DND-41 (cell line): ENCODE results near the gene GALM.

ENCODE experiments used
- ATAC-seq: fragments of 200-7000 bp; cut with Tn5 transposase; 3 replicates; pipeline ENCODE4 v1.9.1; 2021; ENCODE audit warnings: low read depth; ENCODE audit not compliant: insufficient read depth
- DNase-seq: peaks from one replicate; pipeline ENCODE4 v3.0.0-alpha.2; 2020
- H2AFZ ChIP-seq: 2 replicates; pipeline ENCODE4 v1.6.0; 2012; ENCODE audit warnings: low read depth, low read length
- H3K27ac ChIP-seq: 2 replicates; pipeline ENCODE4 v1.5.1; 2012; ENCODE audit warnings: low read length, inconsistent platforms
- H3K27me3 ChIP-seq: fragments of 200-600 bp; sonication (generic); 2 replicates; pipeline ENCODE4 v1.6.0; 2012; ENCODE audit warnings: low read length, mild to moderate bottlenecking, inconsistent platforms; ENCODE audit not compliant: insufficient read depth, poor library complexity
- H3K36me3 ChIP-seq: 2 replicates; pipeline ENCODE4 v1.5.1; 2012; ENCODE audit warnings: low read length, inconsistent platforms; ENCODE audit not compliant: insufficient read depth
- H3K4me1 ChIP-seq: 2 replicates; pipeline ENCODE4 v1.5.1; 2012; ENCODE audit warnings: mild to moderate bottlenecking, low read length; ENCODE audit not compliant: insufficient read depth
- H3K4me2 ChIP-seq: 2 replicates; pipeline ENCODE4 v1.6.0; 2012; ENCODE audit warnings: mild to moderate bottlenecking, moderate library complexity, low read length, inconsistent platforms; ENCODE audit not compliant: insufficient read depth
- H3K4me3 ChIP-seq, 2 experiments: fragments of 200-600 bp in 1 of 2; shearing (Covaris generic) in 1 of 2; 2 replicates each; pipeline ENCODE4 v1.5.1; 2012 to 2016; ENCODE audit warnings: inconsistent platforms in 2 of 2, low read length in 2 of 2, mild to moderate bottlenecking in 2 of 2, low read depth in 1 of 2, moderate library complexity in 1 of 2
- H3K79me2 ChIP-seq: 2 replicates; pipeline ENCODE4 v1.6.0; 2012; ENCODE audit warnings: low read length, inconsistent platforms; ENCODE audit not compliant: insufficient read depth
- H3K9ac ChIP-seq: 2 replicates; pipeline ENCODE4 v1.6.0; 2012; ENCODE audit warnings: low read depth, mild to moderate bottlenecking, inconsistent platforms, low read length, moderate library complexity
- H3K9me3 ChIP-seq: 2 replicates; pipeline ENCODE4 v1.5.1; 2012; ENCODE audit warnings: low read length, moderate library complexity, mild to moderate bottlenecking, inconsistent platforms; ENCODE audit not compliant: insufficient read depth, severe bottlenecking
- H4K20me1 ChIP-seq: 2 replicates; pipeline ENCODE4 v1.6.0; 2012; ENCODE audit warnings: low read length; ENCODE audit not compliant: insufficient read depth
- CTCF ChIP-seq: IDR thresholded peaks from 2 replicates; pipeline ENCODE4 v1.5.1; 2012; ENCODE audit warnings: borderline replicate concordance, low read length, moderate library complexity, mild to moderate bottlenecking; ENCODE audit not compliant: poor library complexity, severe bottlenecking; ENCODE audit errors: extremely low read depth
- EZH2 ChIP-seq: IDR thresholded peaks from 3 replicates; pipeline ENCODE4 v1.6.1; 2012; ENCODE audit warnings: borderline replicate concordance, low read depth, mild to moderate bottlenecking, moderate library complexity, low read length, inconsistent platforms; ENCODE audit not compliant: severe bottlenecking

Gene GALM

GRCh38 chr2:38631976-38632375 is 33.9 kb upstream of the GALM start:
- no peaks in the 10 kb centered on the region for H3K79me2 ChIP-seq
- H3K9ac ChIP-seq = no peak overlapping the region
- H3K9me3 ChIP-seq = peaks cover 4% of the 10 kb centered on the region
- H3K4me1 ChIP-seq = peaks cover 34% of the 10 kb centered on the region
- H3K27me3 ChIP-seq = no peaks in the 10 kb centered on the region
- no peak overlapping the region for H2AFZ ChIP-seq
- H4K20me1 ChIP-seq = no peaks in the 10 kb centered on the region
- no peak overlapping the region for H3K4me3 ChIP-seq
- ATAC-seq = no peak
- no peak for DNase-seq
- TF ChIP-seq CTCF (no peak), EZH2 (no peak)
- H3K36me3 ChIP-seq = no peaks in the 10 kb centered on the region
- H3K27ac ChIP-seq = no peak overlapping the region
- H3K4me2 ChIP-seq = no peak overlapping the region

- H3K9ac ChIP-seq = no peak overlapping the region
- TF ChIP-seq CTCF (no peak), EZH2 (no peak)
- H3K4me2 ChIP-seq = no peak overlapping the region
Measured at GRCh38 chr2:38632980-38633379, 32.9 kb upstream of the GALM start.

GRCh38 chr2:38633895-38634294 is 32.0 kb upstream of the GALM start:
- H3K79me2 ChIP-seq = no peaks in the 10 kb centered on the region
- no peak overlapping the region for H3K9ac ChIP-seq

More at GRCh38 chr2:38632980-38633379, 32.9 kb upstream of the GALM start:
- no peaks in the 10 kb centered on the region for H3K79me2 ChIP-seq
- H4K20me1 ChIP-seq = no peaks in the 10 kb centered on the region
- peaks cover 4% of the 10 kb centered on the region for H3K9me3 ChIP-seq
- no peak overlapping the region for H2AFZ ChIP-seq
- DNase-seq (no peak), ATAC-seq (no peak)
- H3K4me1 ChIP-seq = peaks cover 24% of the 10 kb centered on the region
- H3K4me3 ChIP-seq = no peak overlapping the region
- H3K36me3 ChIP-seq = no peaks in the 10 kb centered on the region
- H3K27me3 ChIP-seq = no peaks in the 10 kb centered on the region
- H3K27ac ChIP-seq = no peak overlapping the region

More at GRCh38 chr2:38633895-38634294, 32.0 kb upstream of the GALM start:
- Histone ChIP-seq H3K4me3 (no peak overlapping the region), H3K4me2 (no peak overlapping the region), H3K9me3 (peaks cover 4% of the 10 kb centered on the region), H4K20me1 (no peaks in the 10 kb centered on the region), H3K36me3 (no peaks in the 10 kb centered on the region), H3K27ac (no peak overlapping the region), H2AFZ (no peak overlapping the region), H3K27me3 (no peaks in the 10 kb centered on the region), H3K4me1 (peaks cover 22% of the 10 kb centered on the region)
- ATAC-seq (no peak), DNase-seq (no peak)
- TF ChIP-seq CTCF = no peak
- no peak for TF ChIP-seq EZH2
